Stimulated activated CD8-positive, alpha-beta memory T cell treated with anti-CD3 and anti-CD28 coated beads, Interleukin-15, amount 100 ng/mL, for 24 hours (primary cell): ENCODE results near the gene OXCT1.
"Not testable (repeated sequence)": the region's sequence is repeated elsewhere in the genome, so short reads cannot be mapped to it uniquely, and the experiment has no call there.

ENCODE experiments used
- DNase-seq: peaks from one replicate; pipeline ENCODE4 v3.0.0-alpha.2; 2020; ENCODE audit warnings: low read depth

OXCT1 gene

GRCh38 chr5:41827792-41828191 lies 42.4 kb downstream of the OXCT1 start:
- no peak for DNase-seq

GRCh38 chr5:41822036-41822435 lies 48.2 kb downstream of the OXCT1 start:
- no peak for DNase-seq

GRCh38 chr5:41821051-41821450 lies 49.2 kb downstream of the OXCT1 start:
- DNase-seq = no peak

- DNase-seq = no peak
Measured at GRCh38 chr5:41820150-41820549, 50.1 kb downstream of the OXCT1 start.

- DNase-seq = no peak
Measured at GRCh38 chr5:41817625-41818301, 52.5 kb downstream of the OXCT1 start.

- DNase-seq = no peak
Measured at GRCh38 chr5:41815663-41816229, 54.5 kb downstream of the OXCT1 start.

- DNase-seq = no peak
Measured at GRCh38 chr5:41815261-41815660, 55.0 kb downstream of the OXCT1 start.

GRCh38 chr5:41814306-41814705 lies 55.9 kb downstream of the OXCT1 start:
- DNase-seq = not testable (repeated sequence)

- no peak for DNase-seq
Measured at GRCh38 chr5:41812156-41812555, 58.1 kb downstream of the OXCT1 start.

- DNase-seq = no peak
Measured at GRCh38 chr5:41809128-41809527, 61.1 kb downstream of the OXCT1 start.

- DNase-seq = no peak
Measured at GRCh38 chr5:41808294-41808693, 61.9 kb downstream of the OXCT1 start.

- no peak for DNase-seq
Measured at GRCh38 chr5:41797662-41798061, 72.6 kb downstream of the OXCT1 start.

GRCh38 chr5:41796061-41796460 lies 74.2 kb downstream of the OXCT1 start:
- no peak for DNase-seq

- DNase-seq = no peak
Measured at GRCh38 chr5:41795125-41795524, 75.1 kb downstream of the OXCT1 start.

GRCh38 chr5:41794471-41794870 lies 75.8 kb downstream of the OXCT1 start:
- DNase-seq = no peak

GRCh38 chr5:41793141-41793770 lies 77.0 kb downstream of the OXCT1 start:
- no peak for DNase-seq

GRCh38 chr5:41790038-41790776 lies 80.0 kb downstream of the OXCT1 start:
- DNase-seq = no peak

- no peak for DNase-seq
Measured at GRCh38 chr5:41789434-41789833, 80.8 kb downstream of the OXCT1 start.

- no peak for DNase-seq
Measured at GRCh38 chr5:41788941-41789368, 81.3 kb downstream of the OXCT1 start.

- DNase-seq = no peak
Measured at GRCh38 chr5:41787265-41787664, 83.0 kb downstream of the OXCT1 start.

- no peak for DNase-seq
Measured at GRCh38 chr5:41785061-41785460, 85.2 kb downstream of the OXCT1 start.

- DNase-seq = no peak
Measured at GRCh38 chr5:41778410-41778809, 91.8 kb downstream of the OXCT1 start.

GRCh38 chr5:41776435-41776834 lies 93.8 kb downstream of the OXCT1 start:
- no peak for DNase-seq
